Right lung (tissue), 5 donors: ENCODE measurements around the gene KRTAP10-7. TPM values are rescaled to one million over a fixed set of nuclear protein-coding genes. Genes with fewer than 3 reads are reported as not detected.
"Not testable (repeated sequence)": the region's sequence is repeated elsewhere in the genome, so short reads cannot be mapped to it uniquely, and the experiment has no call there.

Experiments
- DNase-seq, 2 donors: peaks; one replicate each; pipeline ENCODE4 v3.0.0-alpha.2; 2013
- polyA plus RNA-seq, 5 donors: library from polyadenylated mRNA; unstranded; fragments of 120-200 nt; gene quantifications; one replicate each; pipeline versions ENCODE4 v1.2.1 to v1.2.3, GENCODE V29; 2013; ENCODE audit warnings: inconsistent platforms in 1 of 5, low replicate concordance in 1 of 5; ENCODE audit not compliant: insufficient read length in 5 of 5, insufficient read depth in 1 of 5

Gene KRTAP10-7
- polyA plus RNA-seq, 5 donors, result not detected

GRCh38 chr21:44630440-44630839, 30.0 kb downstream of the KRTAP10-7 start:
- DNase-seq, result no peak

GRCh38 chr21:44632067-44632466, 31.7 kb downstream of the KRTAP10-7 start:
- DNase-seq, result no peak

- DNase-seq, result no peak
Measured at GRCh38 chr21:44636209-44637017, 36.0 kb downstream of the KRTAP10-7 start.

- DNase-seq, result no peak
Measured at GRCh38 chr21:44637018-44637850, 36.8 kb downstream of the KRTAP10-7 start, which contains the start of gene KRTAP10-10. Gene KRTAP10-10, plus strand, starts transcription at chr21:44637356. Its CDS starts 62 bp downstream, at chr21:44637418.

GRCh38 chr21:44637851-44638348, 37.5 kb downstream of the KRTAP10-7 start:
- DNase-seq, result not testable (repeated sequence)

- DNase-seq, result not testable (repeated sequence)
Measured at GRCh38 chr21:44638506-44639330, 38.3 kb downstream of the KRTAP10-7 start.

- DNase-seq, result no peak
Measured at GRCh38 chr21:44639331-44639655, 38.9 kb downstream of the KRTAP10-7 start.

- DNase-seq, result no peak
Measured at GRCh38 chr21:44640761-44641160, 40.4 kb downstream of the KRTAP10-7 start.

- no peak for DNase-seq
Measured at GRCh38 chr21:44643741-44644310, 43.4 kb downstream of the KRTAP10-7 start.

- no peak for DNase-seq
Measured at GRCh38 chr21:44644878-44645277, 44.5 kb downstream of the KRTAP10-7 start.

- DNase-seq, result not testable (repeated sequence)
Measured at GRCh38 chr21:44646366-44647221, 46.2 kb downstream of the KRTAP10-7 start, which contains the start of gene KRTAP10-11. Gene KRTAP10-11, plus strand, starts transcription at chr21:44646414. Its CDS starts 45 bp downstream, at chr21:44646459.

GRCh38 chr21:44647222-44647552, 46.8 kb downstream of the KRTAP10-7 start:
- no peak for DNase-seq

- DNase-seq, result no peak
Measured at GRCh38 chr21:44648557-44649311, 48.3 kb downstream of the KRTAP10-7 start.

- no peak for DNase-seq
Measured at GRCh38 chr21:44649521-44650100, 49.2 kb downstream of the KRTAP10-7 start.

- no peak for DNase-seq
Measured at GRCh38 chr21:44650265-44650972, 50.0 kb downstream of the KRTAP10-7 start.

- no peak for DNase-seq
Measured at GRCh38 chr21:44650973-44651675, 50.7 kb downstream of the KRTAP10-7 start.
